ENCODE data around the gene LBHD2.

GRCh38 chr14:103111232-103111868, 27.3 kb downstream of the LBHD2 start:
- no peak for TF ChIP-seq CTCF (IDR thresholded peaks at IDR 0.05)
- TF ChIP-seq EZH2 (IDR thresholded peaks at IDR 0.05; ENCODE audit: borderline replicate concordance, insufficient read depth, low read depth, low read length, poor library complexity, severe bottlenecking): no peak
